H9 (cell line): Measurements from ENCODE around the gene TTC23L. TPM values are rescaled to one million over a fixed set of nuclear protein-coding genes. Genes with fewer than 3 reads are reported as not detected.

ENCODE experiments used
- DNase-seq: peaks from one replicate; pipeline ENCODE4 v3.0.0-alpha.2; 2017
- H2AFZ ChIP-seq: one replicate; pipeline ENCODE4 v1.6.1; 2013; ENCODE audit warnings: mild to moderate bottlenecking, low read length, control low read depth, moderate library complexity
- H2AK5ac ChIP-seq: 2 replicates; pipeline ENCODE4 v1.6.1; 2013; ENCODE audit warnings: low read length, control low read depth, mixed read lengths; ENCODE audit not compliant: insufficient read length
- H2BK120ac ChIP-seq: one replicate; pipeline ENCODE4 v1.6.1; 2013; ENCODE audit warnings: low read depth, mild to moderate bottlenecking, low read length, control low read depth, inconsistent platforms; ENCODE audit not compliant: poor library complexity, severe bottlenecking
- H2BK12ac ChIP-seq: 2 replicates; pipeline ENCODE4 v1.6.1; 2013; ENCODE audit warnings: low read length, control low read depth, mixed read lengths, low read depth; ENCODE audit not compliant: insufficient read length
- H2BK15ac ChIP-seq: 2 replicates; pipeline ENCODE4 v1.6.1; 2013; ENCODE audit warnings: low read depth, low read length, control low read depth
- H2BK20ac ChIP-seq: one replicate; pipeline ENCODE4 v1.6.1; 2013; ENCODE audit warnings: low read depth, mild to moderate bottlenecking, low read length, control low read depth, inconsistent platforms; ENCODE audit not compliant: poor library complexity, severe bottlenecking
- H2BK5ac ChIP-seq: 2 replicates; pipeline ENCODE4 v1.6.1; 2013; ENCODE audit warnings: low read length, control low read depth, mixed read lengths; ENCODE audit not compliant: insufficient read length
- H3K14ac ChIP-seq: 2 replicates; pipeline ENCODE4 v1.6.1; 2013; ENCODE audit warnings: low read length, control low read depth; ENCODE audit not compliant: insufficient read depth
- H3K18ac ChIP-seq: 2 replicates; pipeline ENCODE4 v1.6.1; 2013; ENCODE audit warnings: low read depth, mild to moderate bottlenecking, mixed read lengths, low read length, control low read depth; ENCODE audit not compliant: insufficient read length
- H3K23ac ChIP-seq: 2 replicates; pipeline ENCODE4 v1.6.1; 2013; ENCODE audit warnings: low read length, control low read depth, mixed read lengths, low read depth; ENCODE audit not compliant: insufficient read length
- H3K23me2 ChIP-seq: 2 replicates; pipeline ENCODE4 v1.6.1; 2013; ENCODE audit warnings: low read depth, mild to moderate bottlenecking, mixed read lengths, low read length, control low read depth; ENCODE audit not compliant: insufficient read length, poor library complexity, severe bottlenecking
- H3K27ac ChIP-seq: 2 replicates; pipeline ENCODE4 v1.5.1; 2013; ENCODE audit warnings: low read length, control low read depth, mixed read lengths, low read depth; ENCODE audit not compliant: insufficient read length
- H3K27me3 ChIP-seq: 2 replicates; pipeline ENCODE4 v1.6.1; 2013; ENCODE audit warnings: low read length, control low read depth, inconsistent platforms; ENCODE audit not compliant: insufficient read depth
- H3K4ac ChIP-seq: 2 replicates; pipeline ENCODE4 v1.6.1; 2013; ENCODE audit warnings: low read depth, mild to moderate bottlenecking, control low read depth, inconsistent platforms, low read length, moderate library complexity
- H3K4me1 ChIP-seq: 2 replicates; pipeline ENCODE4 v1.6.1; 2013; ENCODE audit warnings: low read length, control low read depth, inconsistent platforms; ENCODE audit not compliant: insufficient read depth
- H3K4me2 ChIP-seq: 2 replicates; pipeline ENCODE4 v1.6.1; 2013; ENCODE audit warnings: low read length, control low read depth, mixed read lengths; ENCODE audit not compliant: insufficient read length, insufficient read depth
- H3K56ac ChIP-seq: 2 replicates; pipeline ENCODE4 v1.6.1; 2013; ENCODE audit warnings: low read depth, mild to moderate bottlenecking, mixed read lengths, low read length, control low read depth; ENCODE audit not compliant: insufficient read length
- H3K79me1 ChIP-seq: 2 replicates; pipeline ENCODE4 v1.6.1; 2013; ENCODE audit warnings: low read depth, mild to moderate bottlenecking, moderate library complexity, low read length, control low read depth, inconsistent platforms; ENCODE audit not compliant: insufficient read depth, poor library complexity, severe bottlenecking
- H3K79me2 ChIP-seq: 2 replicates; pipeline ENCODE4 v1.6.1; 2013; ENCODE audit warnings: low read length, control low read depth, inconsistent platforms; ENCODE audit not compliant: insufficient read depth
- H3K9ac ChIP-seq: 2 replicates; pipeline ENCODE4 v1.6.1; 2013; ENCODE audit warnings: low read length, control low read depth, mixed read lengths; ENCODE audit not compliant: insufficient read length; ENCODE audit errors: extremely low read depth
- H3K9me3 ChIP-seq: one replicate; pipeline ENCODE4 v1.6.1; 2013; ENCODE audit warnings: low read depth, low read length, inconsistent platforms; ENCODE audit not compliant: control insufficient read depth
- H3T11ph ChIP-seq: one replicate; pipeline ENCODE4 v1.6.1; 2013; ENCODE audit warnings: mild to moderate bottlenecking, low read length, control low read depth, inconsistent platforms
- H4K20me1 ChIP-seq: one replicate; pipeline ENCODE4 v1.6.1; 2013; ENCODE audit not compliant: control insufficient read depth, insufficient read length, insufficient read depth
- H4K5ac ChIP-seq: 2 replicates; pipeline ENCODE4 v1.6.1; 2013; ENCODE audit warnings: low read depth, mild to moderate bottlenecking, mixed read lengths, low read length, control low read depth; ENCODE audit not compliant: insufficient read length
- H4K8ac ChIP-seq: replicated peaks from 2 replicates; pipeline ENCODE4 v1.6.1; 2013; ENCODE audit warnings: low read length, control low read depth, mixed read lengths, low read depth; ENCODE audit not compliant: insufficient read length
- H4K91ac ChIP-seq: 2 replicates; pipeline ENCODE4 v1.6.1; 2013; ENCODE audit warnings: low read depth, mild to moderate bottlenecking, moderate library complexity, mixed read lengths, low read length, control low read depth; ENCODE audit not compliant: insufficient read length
- H3K27ac Mint-ChIP-seq, 3 experiments: 2 replicates in 2 of 3; 3 replicates in 1 of 3; pipeline ENCODE4 v1.8.0; 2020 to 2021; ENCODE audit warnings: mixed read lengths in 3 of 3, mild to moderate bottlenecking in 1 of 3, moderate library complexity in 1 of 3
- H3K27me3 Mint-ChIP-seq: 2 replicates; pipeline ENCODE4 v1.8.0; 2021; ENCODE audit warnings: low read depth, mild to moderate bottlenecking, moderate library complexity, mixed read lengths
- H3K36me3 Mint-ChIP-seq, 3 experiments: 2 replicates in 2 of 3; 3 replicates in 1 of 3; pipeline ENCODE4 v1.8.0; 2020 to 2021; ENCODE audit warnings: low read depth in 3 of 3, mixed read lengths in 3 of 3; ENCODE audit not compliant: insufficient read depth in 1 of 3
- H3K4me1 Mint-ChIP-seq, 2 experiments: 2 replicates each; pipeline ENCODE4 v1.8.0; 2020; ENCODE audit warnings: mixed read lengths in 2 of 2
- H3K4me3 Mint-ChIP-seq, 2 experiments: 2 replicates in 1 of 2; 3 replicates in 1 of 2; pipeline ENCODE4 v1.8.0; 2020 to 2021; ENCODE audit warnings: mild to moderate bottlenecking in 2 of 2, mixed read lengths in 2 of 2, moderate library complexity in 1 of 2
- H3K9me3 Mint-ChIP-seq, 2 experiments: 2 replicates in 1 of 2; 3 replicates in 1 of 2; pipeline ENCODE4 v1.8.0; 2020; ENCODE audit warnings: mild to moderate bottlenecking in 2 of 2, mixed read lengths in 2 of 2, moderate library complexity in 1 of 2
- WGBS: extraction: QIAGEN DNeasy Blood & Tissue Kit; methylation state at CpG from one replicate; pipeline ENCODE4 v1.1.7; 2013; ENCODE audit warnings: missing lambda C conversion rate, low lambda C conversion rate, mixed read lengths; ENCODE audit not compliant: insufficient read length; ENCODE audit errors: extremely low coverage; 5-methylcytosine and 5-hydroxymethylcytosine counted together
- total RNA-seq: library from RNA; stranded (reverse); gene quantifications from 2 replicates; pipeline ENCODE4 v1.2.1, GENCODE V29; 2021
- TF ChIP-seq, protein P1 (sequence below): fragments of 200-600 bp; sonication (generic); conservative IDR thresholded peaks from 3 replicates; pipeline ENCODE4 v1.8.0; 2021; ENCODE audit warnings: antibody characterized with exemption, mild to moderate bottlenecking

The TTC23L gene
- total RNA-seq, 1 experiment from 2014 or later, result 0.96 TPM

- H4K8ac ChIP-seq, result no peak overlapping the region
- H2AK5ac ChIP-seq, result no peak overlapping the region
- no peak overlapping the region for H3K23ac ChIP-seq
- H3K18ac ChIP-seq, result no peak overlapping the region
- H2BK120ac ChIP-seq, result no peak overlapping the region
- H3K4me2 ChIP-seq, result no peak overlapping the region
- Mint-ChIP-seq H3K4me1 (peaks cover 6 to 17% of the 10 kb centered on the region in 2 experiments), H3K9me3 (no peaks in the 10 kb centered on the region), H3K4me3 (no peak overlapping the region), H3K27me3 (no peaks in the 10 kb centered on the region), H3K36me3 (peaks cover 6 to 27% (median 21%) of the 10 kb centered on the region in 3 experiments; a peak in 5 of 7 replicates), H3K27ac (no peak overlapping the region)
- DNase-seq, result no peak
- H3K79me2 ChIP-seq, result no peaks in the 10 kb centered on the region
- no peaks in the 10 kb centered on the region for H4K20me1 ChIP-seq
- no peak overlapping the region for H2BK20ac ChIP-seq
- no peak overlapping the region for H3K14ac ChIP-seq
- no peak overlapping the region for H3K9ac ChIP-seq
- H4K5ac ChIP-seq, result no peak overlapping the region
- TF ChIP-seq, protein P1, sequence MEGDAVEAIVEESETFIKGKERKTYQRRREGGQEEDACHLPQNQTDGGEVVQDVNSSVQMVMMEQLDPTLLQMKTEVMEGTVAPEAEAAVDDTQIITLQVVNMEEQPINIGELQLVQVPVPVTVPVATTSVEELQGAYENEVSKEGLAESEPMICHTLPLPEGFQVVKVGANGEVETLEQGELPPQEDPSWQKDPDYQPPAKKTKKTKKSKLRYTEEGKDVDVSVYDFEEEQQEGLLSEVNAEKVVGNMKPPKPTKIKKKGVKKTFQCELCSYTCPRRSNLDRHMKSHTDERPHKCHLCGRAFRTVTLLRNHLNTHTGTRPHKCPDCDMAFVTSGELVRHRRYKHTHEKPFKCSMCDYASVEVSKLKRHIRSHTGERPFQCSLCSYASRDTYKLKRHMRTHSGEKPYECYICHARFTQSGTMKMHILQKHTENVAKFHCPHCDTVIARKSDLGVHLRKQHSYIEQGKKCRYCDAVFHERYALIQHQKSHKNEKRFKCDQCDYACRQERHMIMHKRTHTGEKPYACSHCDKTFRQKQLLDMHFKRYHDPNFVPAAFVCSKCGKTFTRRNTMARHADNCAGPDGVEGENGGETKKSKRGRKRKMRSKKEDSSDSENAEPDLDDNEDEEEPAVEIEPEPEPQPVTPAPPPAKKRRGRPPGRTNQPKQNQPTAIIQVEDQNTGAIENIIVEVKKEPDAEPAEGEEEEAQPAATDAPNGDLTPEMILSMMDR, result no peak
- H2BK15ac ChIP-seq, result no peak overlapping the region
- no peaks in the 10 kb centered on the region for H3K9me3 ChIP-seq
- H3K79me1 ChIP-seq, result no peaks in the 10 kb centered on the region
- H3T11ph ChIP-seq, result no peak overlapping the region
- H3K27me3 ChIP-seq, result no peaks in the 10 kb centered on the region
- H2BK12ac ChIP-seq, result no peak overlapping the region
- no peak overlapping the region for H3K56ac ChIP-seq
- no peaks in the 10 kb centered on the region for H3K4me1 ChIP-seq
- no peak overlapping the region for H4K91ac ChIP-seq
- no peak overlapping the region for H2AFZ ChIP-seq
- H3K4ac ChIP-seq, result no peak overlapping the region
- H3K23me2 ChIP-seq, result no peaks in the 10 kb centered on the region
- no CpG with 5 or more reads among the region's 6 CpGs for WGBS
- no peak overlapping the region for H2BK5ac ChIP-seq
- H3K27ac ChIP-seq, result no peak overlapping the region
Measured at GRCh38 chr5:34900652-34901051, 61.7 kb downstream of the TTC23L start.
